GM06990 (cell line): ENCODE data around the gene ZNF420.
A peak's percentile ranks its signal among the peaks of the same experiment; 100 is the strongest.
"Not testable (repeated sequence)": the region's sequence is repeated elsewhere in the genome, so short reads cannot be mapped to it uniquely, and the experiment has no call there.

ENCODE experiments used
- DNase-seq: peaks from one replicate; pipeline ENCODE4 v3.0.0-alpha.2; 2011; ENCODE audit not compliant: insufficient read length; ENCODE audit errors: extremely low read depth
- H3K27me3 ChIP-seq: replicated peaks from 2 replicates; pipeline ENCODE4 v1.6.0; 2011; ENCODE audit warnings: low read length; ENCODE audit not compliant: control insufficient read depth, insufficient read depth
- H3K36me3 ChIP-seq: 2 replicates; pipeline ENCODE4 v1.5.1; 2011; ENCODE audit warnings: low read length; ENCODE audit not compliant: control insufficient read depth, insufficient read depth
- H3K4me3 ChIP-seq: replicated peaks from 2 replicates; pipeline ENCODE4 v1.5.1; 2011; ENCODE audit warnings: low read depth, mild to moderate bottlenecking, control low read depth, low read length
- TF ChIP-seq, protein P1 (sequence below): IDR thresholded peaks from 2 replicates; pipeline ENCODE4 v1.5.1; 2011; ENCODE audit warnings: low read length, control low read depth, mild to moderate bottlenecking, inconsistent platforms; ENCODE audit not compliant: insufficient read depth, poor library complexity, severe bottlenecking

ZNF420 gene

DNA sequence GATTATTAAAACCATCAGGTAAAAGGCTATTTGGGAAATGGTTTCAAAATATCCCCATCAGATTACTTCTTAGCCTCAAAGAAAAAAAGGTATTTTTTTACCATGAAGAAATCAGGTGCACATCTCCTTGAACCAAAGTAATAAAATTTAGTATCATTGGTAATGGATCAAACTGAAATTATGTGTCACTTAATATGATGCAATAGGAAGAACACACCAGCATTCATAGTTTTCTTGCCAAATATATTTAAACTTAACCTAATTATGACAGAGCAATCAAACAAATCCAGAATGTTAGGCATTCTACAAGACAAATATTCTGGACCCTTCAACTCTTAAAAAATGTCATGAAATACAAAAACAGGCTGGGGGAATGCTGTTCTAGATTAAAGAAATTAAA lies 4.1 kb upstream of the ZNF420 start:
- TF ChIP-seq, protein P1, sequence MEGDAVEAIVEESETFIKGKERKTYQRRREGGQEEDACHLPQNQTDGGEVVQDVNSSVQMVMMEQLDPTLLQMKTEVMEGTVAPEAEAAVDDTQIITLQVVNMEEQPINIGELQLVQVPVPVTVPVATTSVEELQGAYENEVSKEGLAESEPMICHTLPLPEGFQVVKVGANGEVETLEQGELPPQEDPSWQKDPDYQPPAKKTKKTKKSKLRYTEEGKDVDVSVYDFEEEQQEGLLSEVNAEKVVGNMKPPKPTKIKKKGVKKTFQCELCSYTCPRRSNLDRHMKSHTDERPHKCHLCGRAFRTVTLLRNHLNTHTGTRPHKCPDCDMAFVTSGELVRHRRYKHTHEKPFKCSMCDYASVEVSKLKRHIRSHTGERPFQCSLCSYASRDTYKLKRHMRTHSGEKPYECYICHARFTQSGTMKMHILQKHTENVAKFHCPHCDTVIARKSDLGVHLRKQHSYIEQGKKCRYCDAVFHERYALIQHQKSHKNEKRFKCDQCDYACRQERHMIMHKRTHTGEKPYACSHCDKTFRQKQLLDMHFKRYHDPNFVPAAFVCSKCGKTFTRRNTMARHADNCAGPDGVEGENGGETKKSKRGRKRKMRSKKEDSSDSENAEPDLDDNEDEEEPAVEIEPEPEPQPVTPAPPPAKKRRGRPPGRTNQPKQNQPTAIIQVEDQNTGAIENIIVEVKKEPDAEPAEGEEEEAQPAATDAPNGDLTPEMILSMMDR = no peak
- DNase-seq = no peak
- Histone ChIP-seq H3K4me3 (no peak overlapping the region), H3K27me3 (no peaks in the 10 kb centered on the region), H3K36me3 (no peaks in the 10 kb centered on the region)

DNA sequence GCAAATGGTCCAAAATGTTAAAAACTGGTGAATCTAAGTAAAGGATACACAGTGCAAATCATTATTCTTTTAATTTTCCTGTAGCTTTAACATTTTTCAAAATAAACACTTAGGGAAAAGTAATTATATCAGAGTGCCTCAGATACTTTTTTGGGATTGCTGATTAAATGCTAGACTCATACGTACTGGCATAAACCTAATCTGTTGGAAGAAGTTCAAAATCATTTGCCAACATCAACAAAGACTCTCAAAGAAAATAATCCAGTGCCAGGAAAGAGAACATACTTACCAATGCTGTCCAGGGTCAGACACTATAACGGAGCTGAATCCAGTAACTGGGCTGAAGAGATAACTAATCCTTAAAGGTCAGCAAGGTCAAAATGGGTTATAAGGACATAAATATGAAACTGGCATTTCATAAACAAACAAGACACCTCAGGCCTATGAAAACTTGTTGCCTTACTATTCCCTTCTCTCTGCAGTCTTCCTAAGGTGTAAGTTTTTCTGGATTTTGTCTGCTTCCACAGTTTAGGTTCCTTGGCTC lies 3.3 kb upstream of the ZNF420 start:
- TF ChIP-seq, protein P1 = no peak
- Histone ChIP-seq H3K36me3 (no peaks in the 10 kb centered on the region), H3K4me3 (no peak overlapping the region), H3K27me3 (no peaks in the 10 kb centered on the region)
- DNase-seq = no peak

DNA sequence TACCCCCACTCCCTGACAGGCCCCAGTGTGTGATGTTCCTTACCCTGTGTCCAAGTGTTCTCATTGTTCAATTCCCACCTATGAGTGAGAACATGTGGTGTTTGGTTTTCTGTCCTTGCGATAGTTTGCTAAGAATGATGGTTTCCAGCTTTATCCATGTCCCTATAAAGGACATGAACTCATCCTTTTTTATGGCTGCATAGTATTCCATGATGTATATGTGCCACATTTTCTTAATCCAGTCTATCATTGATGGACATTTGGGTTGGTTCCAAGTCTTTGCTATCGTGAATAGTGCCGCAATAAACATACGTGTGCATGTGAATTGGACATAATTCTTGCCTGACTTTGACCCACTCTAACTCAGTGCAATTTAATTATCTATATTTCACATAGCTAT lies 1.7 kb upstream of the ZNF420 start:
- H3K36me3 ChIP-seq, H3K27me3 ChIP-seq, DNase-seq, H3K4me3 ChIP-seq: not testable (repeated sequence)

- TF ChIP-seq, protein P1 = no peak
- H3K36me3 ChIP-seq = no peaks in the 10 kb centered on the region
- peak overlapping the region; percentile 92 for H3K4me3 ChIP-seq
- no peaks in the 10 kb centered on the region for H3K27me3 ChIP-seq
- DNase-seq = no peak
These were observed 716 bp upstream of the ZNF420 start for GRCh38 chr19:37077501-37077933.

DNA sequence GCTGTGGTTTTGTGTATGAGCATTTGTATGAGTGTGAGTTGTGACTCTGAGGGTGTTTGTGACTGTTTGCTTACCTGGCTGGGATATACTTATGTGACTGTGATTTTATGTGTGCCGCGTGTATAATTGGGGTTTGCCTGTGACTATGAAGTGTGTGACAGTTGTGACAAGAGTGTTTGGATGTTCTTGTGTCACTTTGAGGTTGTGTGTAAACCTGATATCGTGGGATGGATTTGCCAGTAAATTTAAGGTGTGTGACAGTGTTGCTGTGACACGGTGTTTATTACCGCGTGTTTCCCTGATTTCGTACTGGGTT lies 442 bp downstream of the ZNF420 start:
- TF ChIP-seq, protein P1 = no peak
- H3K27me3 ChIP-seq = no peaks in the 10 kb centered on the region
- no peaks in the 10 kb centered on the region for H3K36me3 ChIP-seq
- peak overlapping the region; percentile 92 for H3K4me3 ChIP-seq
- no peak for DNase-seq

- peak overlapping the region; percentile 92 for H3K4me3 ChIP-seq
These were observed 1.0 kb downstream of the ZNF420 start for GRCh38 chr19:37079238-37079637.

More at GRCh38 chr19:37079238-37079637, 1.0 kb downstream of the ZNF420 start:
- TF ChIP-seq, protein P1 = no peak
- Histone ChIP-seq H3K36me3 (no peaks in the 10 kb centered on the region), H3K27me3 (no peaks in the 10 kb centered on the region)
- DNase-seq = no peak
